Measurements from ENCODE around the gene PRRT3. TPM values are rescaled to one million over a fixed set of nuclear protein-coding genes. Genes with fewer than 3 reads are reported as not detected.
"Not testable (repeated sequence)": the region's sequence is repeated elsewhere in the genome, so short reads cannot be mapped to it uniquely, and the experiment has no call there.

PRRT3 gene
- total and polyA plus RNA-seq, 9 of the 15 experiments (the other 6 are each of a cell fraction or from before 2014, with no cell fraction given), result 0.06 to 1.9 (median 1.2) TPM

- H3K4me1 ChIP-seq (replicated peaks in 1 of 2; ENCODE audit: control insufficient read depth in 2 of 2, insufficient read depth in 2 of 2, low read length in 2 of 2), result peaks cover 30 to 31% of the 10 kb centered on the region in 2 experiments
- BruUV-seq (replicated peaks); intact Hi-C loops (cut with micrococcal nuclease); DNase-seq (ENCODE audit: extremely low read depth in 1 of 4, low spot score in 3 of 4); H2AFZ ChIP-seq (ENCODE audit: low read depth, low read length); in situ Hi-C loops (cut with MboI); H3K9me3 ChIP-seq (replicated peaks; ENCODE audit: control insufficient read depth, insufficient read depth, low read depth, low read length); H3K27me3 ChIP-seq (ENCODE audit: control insufficient read depth in 2 of 2, insufficient read depth in 2 of 2, low read length in 2 of 2); H3K9me1 ChIP-seq (ENCODE audit: control insufficient read depth, insufficient read depth, low read length); H3K4me3 ChIP-seq; ATAC-seq; H4K20me1 ChIP-seq (replicated peaks; ENCODE audit: control insufficient read depth, insufficient read depth, low read length); H3K4me2 ChIP-seq (ENCODE audit: insufficient read depth, low read length); H3K9ac ChIP-seq (ENCODE audit: insufficient read depth in 1 of 2, low read depth in 2 of 2, low read length in 2 of 2); FAIRE-seq; TF ChIP-seq CEBPG (CRISPR knock-in tag; IDR thresholded peaks at IDR 0.05): not testable (repeated sequence)
- POLR2A ChIA-PET, result interaction anchor here (0.9 to 1.7 kb wide), 4 partner anchors 9 to 30 kb away, joined by 3 to 9 read pairs (median 4); no protein-coding TSS in a partner anchor
- WGBS (ENCODE audit: insufficient coverage, low coverage, missing lambda C conversion rate), result 82% methylated on average over 8 of the region's 10 CpGs
- CTCF ChIA-PET (ENCODE audit: low intra/inter-chr PET ratio), result interaction anchor here (0.6 kb wide), 1 partner anchor 44 kb away, joined by 4 read pairs; no protein-coding TSS in a partner anchor
- H3K27ac ChIP-seq (ENCODE audit: extremely low read depth, low read depth, low read length), result peak overlapping the region; percentile 74; the same call in 1 of the 3 replicates
- H3K36me3 ChIP-seq (ENCODE audit: control insufficient read depth, insufficient read depth, low read length), result peaks cover 29% of the 10 kb centered on the region
- TF ChIP-seq LARP7 (IDR thresholded peaks at IDR 0.05) (0 out of 2 replicates have a peak, but pooled peaks have one; percentile 27), CEBPB (tag; IDR thresholded peaks at IDR 0.05) (0 out of 2 replicates have a peak, but pooled peaks have one; percentile 20), BCOR (IDR thresholded peaks at IDR 0.05) (0 out of 2 replicates have a peak, but pooled peaks have one; percentile 8), CEBPG (tag; conservative IDR thresholded peaks at IDR 0.05 in 1 of 2, IDR thresholded peaks at IDR 0.05 in 1 of 2) (peak in 1 of 2 experiments; percentile 32; a peak in 2 of 4 replicates), ZBTB33 (CRISPR knock-in tag; IDR thresholded peaks at IDR 0.05) (peak; percentile 75)
- peaks cover 22% of the 10 kb centered on the region for H3K79me2 ChIP-seq (ENCODE audit: control insufficient read depth, insufficient read depth, low read length)
These were observed 55.3 kb downstream of the PRRT3 start for GRCh38 chr3:9896755-9897407.

Data from K562 (cell line).